ENCODE results near the gene ACSL4. TPM values are rescaled to one million over a fixed set of nuclear protein-coding genes. Genes with fewer than 3 reads are reported as not detected.
"Not testable (repeated sequence)": the region's sequence is repeated elsewhere in the genome, so short reads cannot be mapped to it uniquely, and the experiment has no call there.

The ACSL4 gene
- polyA plus RNA-seq, 1 donor from 2014 or later, result 101 TPM

DNA sequence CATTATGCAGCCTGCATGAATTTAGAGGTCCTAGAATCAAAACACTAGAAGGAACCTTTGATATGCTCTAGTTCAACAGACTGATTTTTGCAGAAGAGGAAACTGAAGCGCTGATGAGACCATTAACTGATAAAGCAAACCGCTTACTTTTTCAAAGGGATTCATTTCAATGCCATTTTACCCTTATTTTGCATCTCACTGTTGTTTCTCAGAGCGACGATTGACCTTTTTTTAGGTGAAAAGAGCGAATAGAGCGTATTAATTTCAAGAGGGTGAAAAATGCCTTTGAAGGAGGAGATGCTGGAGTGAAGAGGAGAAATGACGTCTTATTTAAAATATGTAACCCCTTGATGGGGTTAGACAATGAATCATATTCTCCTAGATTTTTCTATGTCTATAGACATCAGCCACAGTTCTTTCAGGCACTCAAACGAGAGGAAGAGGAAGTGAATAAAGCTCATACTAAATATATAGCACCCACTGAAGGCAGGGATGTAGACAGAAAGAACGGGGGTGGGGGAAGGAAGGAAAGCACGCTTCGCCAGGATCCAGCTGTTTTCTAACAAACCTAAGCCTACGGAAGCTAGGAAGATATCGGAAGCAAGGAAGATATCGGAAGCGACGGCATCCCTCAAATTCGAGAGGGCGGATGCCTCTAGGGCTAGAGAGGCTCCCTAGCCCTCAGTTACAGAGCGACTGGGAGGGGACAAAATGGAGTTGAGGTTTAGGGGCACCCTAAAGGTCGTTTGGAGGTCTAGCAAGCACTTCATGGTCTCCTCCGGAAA is 848 bp downstream of the ACSL4 start:
- Histone ChIP-seq H3K27ac (ENCODE audit: low read length) (peak overlapping the region; percentile 81), H3K9me2 (ENCODE audit: insufficient read depth, low read length) (no peaks in the 10 kb centered on the region), H3K36me3 (ENCODE audit: insufficient read depth, low read length) (no peaks in the 10 kb centered on the region), H3K79me2 (replicated peaks; ENCODE audit: insufficient read depth, low read length) (peaks cover 26% of the 10 kb centered on the region), H3K27me3 (ENCODE audit: insufficient read depth, low read depth, low read length) (no peaks in the 10 kb centered on the region), H3K4me3 (ENCODE audit: low read length) (peak overlapping the region; percentile 86), H3K9me3 (ENCODE audit: low read length) (no peaks in the 10 kb centered on the region), H3K4me2 (ENCODE audit: low read length) (peak overlapping the region; percentile 65), H3F3A (ENCODE audit: insufficient read depth, low read length, poor library complexity, severe bottlenecking) (no peaks in the 10 kb centered on the region), H4K20me1 (ENCODE audit: insufficient read depth) (no peaks in the 10 kb centered on the region), H3K9ac (ENCODE audit: low read length) (peak overlapping the region; percentile 81), H2AFZ (ENCODE audit: low read depth, low read length) (peak overlapping the region; percentile 69)
- no peak for TF ChIP-seq CTCF (IDR thresholded peaks at IDR 0.05; ENCODE audit: poor library complexity, severe bottlenecking)
- TF ChIP-seq POLR2AphosphoS5 (IDR thresholded peaks at IDR 0.05), result peak; percentile 53

DNA sequence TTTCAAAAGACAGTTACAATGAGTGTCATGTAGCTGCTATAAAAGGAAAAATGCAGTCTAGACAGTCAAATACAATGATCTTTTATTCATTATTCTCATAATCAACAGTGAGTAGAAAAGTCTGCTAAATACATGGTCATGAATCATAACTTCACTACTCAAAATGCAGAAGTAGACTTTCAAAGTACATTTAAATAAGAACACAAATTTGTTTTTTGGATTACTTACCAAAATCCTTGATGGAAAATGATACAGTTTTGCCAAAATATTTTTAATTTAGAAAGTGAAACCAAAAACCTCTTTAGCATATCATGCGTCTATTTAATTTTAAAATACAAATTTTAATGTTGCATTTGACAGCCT is 4.9 kb downstream of the ACSL4 start:
- Histone ChIP-seq H3K4me3 (ENCODE audit: low read length) (no peak overlapping the region), H4K20me1 (ENCODE audit: insufficient read depth) (no peaks in the 10 kb centered on the region), H3K4me2 (ENCODE audit: low read length) (no peak overlapping the region), H3K9me3 (ENCODE audit: low read length) (no peaks in the 10 kb centered on the region), H3K9ac (ENCODE audit: low read length) (no peak overlapping the region), H3K27me3 (ENCODE audit: insufficient read depth, low read depth, low read length) (no peaks in the 10 kb centered on the region), H3K36me3 (ENCODE audit: insufficient read depth, low read length) (no peaks in the 10 kb centered on the region), H3F3A (ENCODE audit: insufficient read depth, low read length, poor library complexity, severe bottlenecking) (no peaks in the 10 kb centered on the region), H3K27ac (ENCODE audit: low read length) (no peak overlapping the region), H2AFZ (ENCODE audit: low read depth, low read length) (no peak overlapping the region), H3K79me2 (replicated peaks; ENCODE audit: insufficient read depth, low read length) (peaks cover 26% of the 10 kb centered on the region), H3K9me2 (ENCODE audit: insufficient read depth, low read length) (no peaks in the 10 kb centered on the region)
- no peak for TF ChIP-seq EP300 (conservative IDR thresholded peaks at IDR 0.05; ENCODE audit: poor library complexity, severe bottlenecking)
- no peak for TF ChIP-seq REST (IDR thresholded peaks at IDR 0.05; ENCODE audit: borderline replicate concordance)
- no peak for TF ChIP-seq SMC3 (conservative IDR thresholded peaks at IDR 0.05; ENCODE audit: poor library complexity)
- TF ChIP-seq TAF1 (IDR thresholded peaks at IDR 0.05; ENCODE audit: low read depth), result no peak
- TF ChIP-seq CTCF (IDR thresholded peaks at IDR 0.05; ENCODE audit: poor library complexity, severe bottlenecking), result no peak
- no peak for TF ChIP-seq POLR2AphosphoS5 (IDR thresholded peaks at IDR 0.05)
- TF ChIP-seq RAD21 (conservative IDR thresholded peaks at IDR 0.05), result no peak
- TF ChIP-seq EZH2 (IDR thresholded peaks at IDR 0.05; ENCODE audit: borderline replicate concordance, insufficient read depth, low read length, poor library complexity, severe bottlenecking), result no peak

GRCh38 chrX:109724971-109725370 is 8.1 kb downstream of the ACSL4 start:
- H2AFZ ChIP-seq (ENCODE audit: low read depth, low read length); H3K4me3 ChIP-seq (ENCODE audit: low read length); H3K9me2 ChIP-seq (ENCODE audit: insufficient read depth, low read length); H3K9me3 ChIP-seq (ENCODE audit: low read length); H3K27ac ChIP-seq (ENCODE audit: low read length); H3K27me3 ChIP-seq (ENCODE audit: insufficient read depth, low read depth, low read length); H3K9ac ChIP-seq (ENCODE audit: low read length); H4K20me1 ChIP-seq (ENCODE audit: insufficient read depth); H3K4me2 ChIP-seq (ENCODE audit: low read length); H3F3A ChIP-seq (ENCODE audit: insufficient read depth, low read length, poor library complexity, severe bottlenecking); H3K36me3 ChIP-seq (ENCODE audit: insufficient read depth, low read length): not testable (repeated sequence)
- peaks cover 21% of the 10 kb centered on the region for H3K79me2 ChIP-seq (replicated peaks; ENCODE audit: insufficient read depth, low read length)
